ENCODE results near the gene RAP1B.
"Not testable (repeated sequence)": the region's sequence is repeated elsewhere in the genome, so short reads cannot be mapped to it uniquely, and the experiment has no call there.

RAP1B gene

GRCh38 chr12:68612697-68613096 is 2.0 kb downstream of the RAP1B start:
- DNase-seq, result no peak

GRCh38 chr12:68613209-68613904 is 2.7 kb downstream of the RAP1B start:
- DNase-seq, result peak; percentile 58

DNA sequence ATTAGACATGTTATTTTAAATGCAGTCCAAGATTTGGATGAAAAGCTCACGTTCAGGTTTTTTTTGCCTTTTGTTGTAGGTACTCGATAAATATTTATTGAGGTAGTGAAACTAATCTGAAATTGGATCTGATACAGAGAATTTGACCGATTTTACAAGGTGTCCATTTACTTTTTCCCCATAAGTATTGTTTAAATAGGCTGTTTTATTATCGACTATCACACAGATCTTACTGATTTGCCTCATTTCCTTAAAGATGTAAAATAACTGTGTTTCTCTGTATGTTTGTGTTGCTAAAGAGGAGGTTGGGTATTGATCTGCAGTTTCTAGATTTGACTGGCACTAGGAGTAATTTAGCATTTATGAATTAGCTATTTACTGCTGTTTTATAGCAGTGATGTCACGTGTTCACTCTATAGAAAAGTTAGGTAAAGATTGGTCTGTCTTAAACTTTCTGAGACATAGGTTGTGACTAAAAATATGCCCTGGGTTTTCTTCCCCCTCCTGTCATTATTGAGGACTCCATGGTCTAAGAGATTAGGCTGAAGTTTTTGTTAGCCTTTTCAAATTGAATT is 3.5 kb downstream of the RAP1B start:
- no peak for DNase-seq

DNA sequence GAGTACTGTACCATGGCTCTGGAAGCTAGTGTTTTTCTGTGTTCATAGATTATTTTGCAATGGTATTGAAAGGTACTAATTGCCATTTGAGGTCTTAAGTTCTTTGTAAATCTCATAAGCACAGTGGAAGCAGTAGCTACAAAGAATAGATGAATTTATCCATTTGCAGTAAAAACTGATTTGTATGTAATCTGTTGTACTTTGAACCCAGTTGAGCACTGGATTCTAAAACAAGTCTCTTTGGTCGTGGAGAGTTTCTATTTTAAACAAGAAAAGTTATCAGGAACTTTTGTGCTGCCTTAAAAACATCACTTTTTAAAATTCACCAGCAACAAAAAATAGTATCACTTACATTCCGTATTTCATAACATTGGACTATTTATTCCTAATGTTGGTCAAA is 4.1 kb downstream of the RAP1B start:
- DNase-seq, result no peak

- no peak for DNase-seq
Measured at GRCh38 chr12:68617160-68617926, 6.6 kb downstream of the RAP1B start.

DNA sequence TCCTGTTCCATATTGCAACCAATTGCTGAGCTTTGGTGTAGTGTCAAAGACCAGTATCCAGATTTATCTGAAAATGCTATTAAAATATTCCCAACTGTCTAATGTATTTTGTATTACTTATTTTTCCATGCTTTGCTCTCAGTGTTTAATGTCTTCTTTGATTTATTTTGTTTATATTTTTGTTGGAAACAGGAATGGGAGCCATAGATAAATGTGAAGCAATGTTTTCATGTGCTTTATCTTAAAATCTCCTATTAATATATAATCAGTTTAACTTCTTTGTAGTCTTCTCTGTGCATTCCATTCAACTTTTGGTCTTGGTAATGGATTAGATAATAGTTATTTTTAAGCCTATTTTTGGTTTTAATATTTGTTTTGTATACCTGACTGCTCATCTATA is 8.8 kb downstream of the RAP1B start:
- no peak for DNase-seq

DNA sequence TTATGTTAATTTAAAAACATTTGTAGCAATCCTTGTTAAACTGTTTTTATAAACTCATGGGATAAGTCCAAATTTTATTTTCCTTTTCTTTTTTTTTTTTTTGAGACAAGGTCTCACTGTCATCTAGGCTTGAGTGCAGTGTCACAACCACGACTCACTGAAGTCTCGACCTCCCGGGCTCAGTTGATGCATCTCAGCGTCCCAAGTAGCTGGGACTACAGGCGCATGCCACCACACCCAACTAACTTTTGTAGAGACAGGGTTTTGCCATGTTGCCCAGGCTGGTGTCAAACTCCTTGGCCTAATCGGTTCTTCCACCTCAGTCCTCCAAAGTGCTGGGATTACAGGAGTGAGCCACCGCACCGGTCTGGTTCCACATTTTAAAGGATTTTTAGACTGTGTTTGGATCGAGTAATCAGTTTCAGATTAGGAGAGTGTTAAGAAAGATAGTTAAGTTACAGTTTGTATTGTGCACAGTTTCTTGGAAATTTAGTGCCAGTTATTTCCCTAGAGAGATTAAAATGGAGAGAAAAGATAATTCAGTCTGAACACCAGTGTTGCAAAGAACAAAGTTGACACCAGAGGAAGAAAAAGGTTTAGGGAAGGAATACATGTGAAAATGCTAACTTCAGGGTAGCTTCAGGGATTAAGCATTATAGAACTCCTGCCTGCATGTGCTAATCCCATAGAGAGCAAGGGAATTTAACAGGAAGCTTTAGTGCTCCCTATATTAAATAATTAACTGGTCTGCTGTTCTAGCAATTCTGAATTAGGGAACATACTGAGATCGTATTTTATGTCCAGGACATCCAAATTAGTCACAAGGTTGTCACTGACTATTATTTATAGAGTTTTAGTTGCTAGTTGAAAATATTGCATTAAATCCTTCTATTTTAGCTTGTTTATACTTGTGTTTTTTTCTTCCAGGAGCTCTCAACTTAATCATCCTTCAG is 10.1 kb downstream of the RAP1B start:
- peak; percentile 19 for DNase-seq

DNA sequence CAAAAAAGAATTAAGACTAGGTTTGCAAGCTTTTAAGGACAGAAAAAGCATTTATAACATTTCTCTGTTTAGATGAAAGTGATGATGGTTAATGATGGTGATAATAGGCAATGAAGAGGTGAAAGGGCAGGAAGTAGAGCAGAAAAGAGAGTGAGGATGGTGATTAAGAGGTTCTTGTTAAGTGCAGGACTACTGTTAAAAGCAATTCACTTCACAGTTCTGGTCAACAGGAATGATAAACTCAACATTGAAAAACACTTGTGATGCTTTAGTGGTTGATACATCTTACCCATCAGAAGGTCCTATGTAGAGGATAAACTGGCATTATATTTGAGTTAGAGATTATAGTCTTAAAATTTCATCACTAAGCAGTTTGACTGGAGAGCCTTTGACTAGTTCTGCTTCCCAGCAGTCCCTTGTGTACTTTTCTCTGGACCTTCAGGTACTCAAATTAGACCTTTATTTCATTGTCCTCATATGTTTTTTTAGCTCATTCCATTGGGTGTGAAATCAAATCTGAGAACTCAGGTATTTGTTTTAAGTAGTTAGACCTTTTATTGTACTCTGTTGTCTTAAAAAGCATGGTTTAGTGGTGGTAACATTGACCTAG is 10.9 kb downstream of the RAP1B start:
- DNase-seq, result no peak

DNA sequence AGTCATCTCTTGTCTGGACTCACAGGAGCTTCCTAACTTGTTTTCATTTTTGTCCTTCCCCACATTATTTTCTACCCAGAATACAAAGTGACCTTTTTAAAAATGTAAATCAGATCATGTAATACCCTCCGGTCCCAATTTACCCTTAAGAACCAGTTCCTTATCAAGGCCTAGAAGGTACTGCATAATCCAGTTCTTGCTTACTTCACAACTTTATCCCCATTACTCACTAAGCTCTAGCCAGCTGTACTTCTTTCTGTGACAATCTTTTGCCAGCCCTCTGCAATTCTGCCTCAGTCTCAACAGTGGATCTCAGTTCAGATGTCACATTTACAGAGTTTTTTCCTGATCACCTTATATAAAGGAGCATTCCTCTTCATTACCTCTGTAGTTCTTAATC is 11.6 kb downstream of the RAP1B start:
- no peak for DNase-seq

GRCh38 chr12:68623059-68623458 is 12.4 kb downstream of the RAP1B start:
- DNase-seq, result no peak

GRCh38 chr12:68623984-68624383 is 13.3 kb downstream of the RAP1B start:
- DNase-seq, result no peak

GRCh38 chr12:68624933-68625332 is 14.2 kb downstream of the RAP1B start:
- DNase-seq, result no peak

DNA sequence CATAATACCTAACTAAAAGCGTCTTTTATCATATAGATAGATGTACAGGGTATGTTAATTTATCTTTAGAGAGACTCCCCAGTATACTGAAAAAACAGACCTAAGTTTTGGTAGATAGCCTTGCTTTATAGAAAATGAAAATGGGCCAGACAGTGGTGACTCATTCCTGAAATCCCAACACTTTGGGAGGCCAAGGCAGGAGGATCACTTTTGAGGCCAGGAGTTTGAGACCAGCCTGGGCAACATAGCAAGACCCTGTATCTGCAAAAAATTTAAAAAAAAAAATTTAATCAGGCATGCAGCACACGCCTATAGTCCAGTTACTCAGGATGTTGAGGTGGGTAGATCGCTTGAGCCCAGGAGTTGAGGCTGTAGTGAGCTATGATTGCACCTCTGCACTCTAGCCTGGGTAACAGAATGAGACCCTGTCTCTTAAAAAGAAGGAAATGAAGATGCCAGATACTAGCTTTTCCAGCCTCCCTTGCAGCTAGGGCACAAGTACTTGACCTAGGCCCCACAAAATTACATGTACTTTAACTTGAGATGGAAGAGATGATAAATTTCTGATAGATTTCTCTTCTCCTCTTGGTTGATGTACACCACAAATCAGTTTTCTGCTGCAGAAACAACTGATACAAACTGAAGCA is 17.1 kb downstream of the RAP1B start:
- DNase-seq, result no peak

DNA sequence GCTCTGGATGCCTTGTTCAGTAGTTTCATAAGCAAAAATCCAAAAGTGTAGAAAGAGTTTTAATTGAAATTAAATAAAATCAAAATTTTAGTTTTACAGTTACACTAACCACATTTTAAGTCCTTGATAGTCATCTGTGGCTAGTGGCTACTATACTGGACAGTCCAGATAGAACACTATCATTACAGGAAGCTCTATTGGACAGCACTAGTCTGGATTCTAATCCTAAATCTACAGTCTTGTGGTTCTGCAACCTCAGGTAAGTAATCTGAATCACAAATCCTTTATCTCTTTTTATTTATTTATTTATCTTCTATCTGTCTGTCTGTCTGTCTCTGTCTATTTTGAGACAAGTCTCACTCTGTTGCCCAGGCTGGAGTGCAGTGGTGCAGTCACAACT is 18.0 kb downstream of the RAP1B start:
- no peak for DNase-seq

GRCh38 chr12:68630050-68630449 is 19.4 kb downstream of the RAP1B start:
- DNase-seq, result no peak

- DNase-seq, result no peak
Measured at GRCh38 chr12:68630598-68630997, 19.9 kb downstream of the RAP1B start.

- DNase-seq, result no peak
Measured at GRCh38 chr12:68631227-68631626, 20.5 kb downstream of the RAP1B start.

DNA sequence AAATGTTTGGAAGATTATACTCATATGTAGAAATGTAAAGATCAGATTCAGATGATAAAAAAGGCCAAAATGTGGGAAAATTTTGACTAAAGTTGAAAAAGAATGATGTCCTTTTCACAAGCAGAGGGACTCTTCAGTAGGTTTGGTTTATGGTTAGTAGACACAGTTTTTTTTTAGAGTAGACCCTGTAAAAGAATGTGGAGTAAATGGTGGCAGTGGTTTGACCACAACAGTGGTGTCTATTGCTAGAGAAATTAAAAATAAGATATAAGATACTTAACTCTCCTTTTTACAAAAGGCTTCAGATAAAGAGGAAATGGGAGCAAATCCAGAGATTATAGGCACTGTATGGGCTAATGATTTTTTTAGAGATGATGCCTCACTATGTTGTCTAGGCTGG is 21.8 kb downstream of the RAP1B start:
- no peak for DNase-seq

- no peak for DNase-seq
Measured at GRCh38 chr12:68633614-68634558, 23.2 kb downstream of the RAP1B start.

DNA sequence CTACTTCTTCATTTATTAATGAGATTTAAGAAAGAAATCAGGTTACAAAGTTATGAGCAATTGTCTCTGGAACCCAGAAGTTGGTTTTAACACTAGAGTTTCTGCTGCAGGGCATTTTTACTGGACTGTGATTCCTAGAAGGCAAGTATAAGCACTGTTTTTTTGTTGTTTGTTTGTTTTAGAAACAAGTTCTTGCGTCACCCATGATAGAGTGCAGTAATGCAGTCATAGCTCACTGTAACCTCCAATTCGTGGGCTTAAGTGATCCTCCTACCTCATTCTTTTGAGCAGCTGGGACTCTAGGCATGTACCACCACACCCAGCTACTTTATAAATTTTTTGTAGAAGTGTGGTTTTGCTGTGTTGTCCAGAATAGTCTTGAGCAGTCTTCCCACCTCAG is 25.6 kb downstream of the RAP1B start:
- no peak for DNase-seq

DNA sequence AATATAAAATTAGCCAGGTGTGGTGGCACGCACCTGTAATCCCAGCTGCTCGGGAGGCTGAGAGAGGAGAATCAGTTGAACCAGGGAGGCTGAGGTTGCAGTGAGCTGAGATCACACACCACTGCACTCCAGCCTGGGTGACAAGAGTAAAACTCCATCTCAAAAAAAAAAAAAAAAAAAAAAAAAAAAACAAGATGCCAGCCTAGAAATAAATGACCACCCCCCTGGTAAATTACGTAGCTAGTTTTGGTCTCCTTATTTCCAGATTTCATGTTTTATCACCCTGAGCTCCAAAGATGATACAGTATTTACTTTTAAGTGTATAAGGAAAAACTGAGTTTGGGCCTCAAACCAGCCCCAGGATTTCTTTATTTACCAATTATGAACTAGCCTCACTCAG is 26.7 kb downstream of the RAP1B start:
- DNase-seq, result not testable (repeated sequence)

All from activated CD4-positive, alpha-beta T cell treated with anti-CD3 and anti-CD28 coated beads for 48 hours (primary cell).